ENCODE data around the gene LGALS4.
"Not testable (repeated sequence)": the region's sequence is repeated elsewhere in the genome, so short reads cannot be mapped to it uniquely, and the experiment has no call there.

The LGALS4 gene

GRCh38 chr19:38826856-38827551 is 14.3 kb upstream of the LGALS4 start:
- DNase-seq (ENCODE audit: low read depth in 4 of 4, low spot score in 1 of 4) = no peak

GRCh38 chr19:38825936-38826335 is 13.2 kb upstream of the LGALS4 start:
- not testable (repeated sequence) for DNase-seq (ENCODE audit: low read depth in 4 of 4, low spot score in 1 of 4)

GRCh38 chr19:38821230-38821825 is 8.6 kb upstream of the LGALS4 start:
- DNase-seq (ENCODE audit: low read depth in 4 of 4, low spot score in 1 of 4) = not testable (repeated sequence)

GRCh38 chr19:38819231-38819920 is 6.6 kb upstream of the LGALS4 start:
- no peak for DNase-seq (ENCODE audit: low read depth in 4 of 4, low spot score in 1 of 4)

GRCh38 chr19:38817081-38817480 is 4.3 kb upstream of the LGALS4 start:
- DNase-seq (ENCODE audit: low read depth in 4 of 4, low spot score in 1 of 4) = no peak

GRCh38 chr19:38816131-38816750 is 3.5 kb upstream of the LGALS4 start:
- no peak for DNase-seq (ENCODE audit: low read depth in 4 of 4, low spot score in 1 of 4)

- DNase-seq (ENCODE audit: low read depth in 4 of 4, low spot score in 1 of 4) = no peak
Measured at GRCh38 chr19:38815059-38816001, 2.6 kb upstream of the LGALS4 start.

- not testable (repeated sequence) for DNase-seq (ENCODE audit: low read depth in 4 of 4, low spot score in 1 of 4)
Measured at GRCh38 chr19:38813932-38814331, 1.2 kb upstream of the LGALS4 start.

- DNase-seq (ENCODE audit: low read depth in 4 of 4, low spot score in 1 of 4) = no peak
Measured at GRCh38 chr19:38813323-38813722, 578 bp upstream of the LGALS4 start.

GRCh38 chr19:38812009-38812840 is 520 bp downstream of the LGALS4 start:
- no peak for DNase-seq (ENCODE audit: low read depth in 4 of 4, low spot score in 1 of 4)

- DNase-seq (ENCODE audit: low read depth in 4 of 4, low spot score in 1 of 4) = no peak
Measured at GRCh38 chr19:38809592-38810252, 3.0 kb downstream of the LGALS4 start.

- no peak for DNase-seq (ENCODE audit: low read depth in 4 of 4, low spot score in 1 of 4)
Measured at GRCh38 chr19:38808741-38809140, 4.0 kb downstream of the LGALS4 start.

- DNase-seq (ENCODE audit: low read depth in 4 of 4, low spot score in 1 of 4) = not testable (repeated sequence)
Measured at GRCh38 chr19:38807374-38808098, 5.2 kb downstream of the LGALS4 start.

GRCh38 chr19:38806371-38806770 is 6.4 kb downstream of the LGALS4 start:
- no peak for DNase-seq (ENCODE audit: low read depth in 4 of 4, low spot score in 1 of 4)

GRCh38 chr19:38805180-38805579 is 7.6 kb downstream of the LGALS4 start:
- DNase-seq (ENCODE audit: low read depth in 4 of 4, low spot score in 1 of 4) = no peak

GRCh38 chr19:38803543-38803942 is 9.2 kb downstream of the LGALS4 start:
- DNase-seq (ENCODE audit: low read depth in 4 of 4, low spot score in 1 of 4) = no peak

- DNase-seq (ENCODE audit: low read depth in 4 of 4, low spot score in 1 of 4) = no peak
Measured at GRCh38 chr19:38801359-38802095, 11.2 kb downstream of the LGALS4 start.
